ENCODE results near the gene TCP10L.

The TCP10L gene

DNA sequence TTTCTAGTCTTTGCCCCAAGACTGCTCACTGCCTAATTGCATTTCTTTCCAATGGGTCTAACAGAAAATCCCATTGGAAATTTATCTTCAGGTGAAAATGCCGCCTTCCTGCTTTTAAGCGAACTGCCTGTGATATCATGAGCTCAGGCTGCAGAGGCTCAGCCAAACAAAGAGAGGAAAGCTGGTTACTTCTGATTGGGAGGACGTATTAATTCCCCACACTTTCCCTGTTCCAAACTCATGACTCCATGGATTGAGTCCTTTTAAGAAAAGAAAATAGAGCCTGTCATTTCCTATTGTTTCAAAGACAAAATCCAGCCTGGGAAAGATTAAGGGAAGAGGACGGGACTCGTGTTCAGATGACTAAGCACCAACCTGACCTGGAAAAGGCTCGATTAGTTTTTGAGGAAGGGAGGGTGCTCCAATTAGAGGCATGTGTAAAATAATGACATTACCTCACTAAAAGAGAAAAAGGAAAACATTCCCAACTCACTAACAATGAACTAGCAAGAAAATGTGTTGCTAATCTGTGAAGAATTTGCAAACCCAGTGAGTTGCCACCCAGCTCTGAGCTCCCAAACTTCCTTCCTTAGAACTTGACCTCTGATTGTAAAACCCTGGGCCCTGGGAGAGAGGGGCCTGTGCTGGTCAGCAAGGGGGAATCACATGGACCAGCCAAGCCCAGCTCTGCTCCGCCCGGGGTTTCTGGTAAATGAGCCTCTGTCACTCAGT, 61.2 kb downstream of the TCP10L start:
- TF ChIP-seq TEAD4 (IDR thresholded peaks at IDR 0.05), result no peak
- no peak for TF ChIP-seq NFIC (IDR thresholded peaks at IDR 0.05)
- no peak for TF ChIP-seq TAF1 (IDR thresholded peaks at IDR 0.05; ENCODE audit: low read depth)
- no peak for TF ChIP-seq FOXM1 (IDR thresholded peaks at IDR 0.05; ENCODE audit: borderline replicate concordance, low read depth)
- TF ChIP-seq CREB1 (IDR thresholded peaks at IDR 0.05; ENCODE audit: low read depth), result no peak
